AG04450 (cell line): ENCODE results near the gene PPIC. TPM values are rescaled to one million over a fixed set of nuclear protein-coding genes. Genes with fewer than 3 reads are reported as not detected.
"Not testable (repeated sequence)": the region's sequence is repeated elsewhere in the genome, so short reads cannot be mapped to it uniquely, and the experiment has no call there.

Experiments
- CTCF ChIA-PET: fragments of 300-600, 350-600 bp; formaldehyde crosslinking; extraction: SDS; loops from one replicate; lab custom pipeline; 2022; ENCODE audit warnings: antibody characterized with exemption, inconsistent platforms; lab: Charles Lee
- POLR2A ChIA-PET: fragments of 350-600 bp; formaldehyde crosslinking; extraction: SDS; loops from one replicate; lab custom pipeline; 2021; ENCODE audit warnings: antibody characterized with exemption, inconsistent platforms; lab: Yijun Ruan, JAX
- DNase-seq: peaks from one replicate; pipeline ENCODE4 v3.0.0-alpha.2; 2011; ENCODE audit warnings: low read depth, low spot score
- H3K27ac ChIP-seq: one replicate; pipeline ENCODE4 v1.5.1; 2012; ENCODE audit warnings: low read depth, low read length, control low read depth
- H3K27me3 ChIP-seq: one replicate; pipeline ENCODE4 v1.6.0; 2012; ENCODE audit warnings: low read length; ENCODE audit not compliant: control insufficient read depth, insufficient read depth
- H3K4me3 ChIP-seq: 2 replicates; pipeline ENCODE4 v1.5.1; 2011; ENCODE audit warnings: mild to moderate bottlenecking, low read depth, low read length, control low read depth
- H3K9me3 ChIP-seq: 2 replicates; pipeline ENCODE4 v1.5.1; 2012; ENCODE audit warnings: low read length; ENCODE audit not compliant: control insufficient read depth, insufficient read depth
- CTCF ChIP-seq: IDR thresholded peaks from 2 replicates; pipeline ENCODE4 v1.5.1; 2011; ENCODE audit warnings: low read depth, low read length, control low read depth, inconsistent platforms
- polyA plus RNA-seq: library from polyadenylated mRNA; depleted of rRNA; stranded (reverse); fragments of >200 nt; gene quantifications from 2 replicates; pipeline ENCODE4 v1.2.3, GENCODE V29; 2011; rRNA removed
- small RNA-seq: library from RNA; depleted of rRNA; stranded (forward); fragments of <200 nt; gene quantifications from one replicate; pipeline ENCODE3, GENCODE V24; 2012; ENCODE audit warnings: low read depth; ENCODE audit not compliant: insufficient read length

PPIC gene
- polyA plus RNA-seq, 1 experiment = 56.0 TPM

- Histone ChIP-seq H3K27me3 (no peaks in the 10 kb centered on the region), H3K27ac (no peak overlapping the region), H3K4me3 (no peak overlapping the region), H3K9me3 (no peaks in the 10 kb centered on the region)
- CTCF ChIA-PET = no interaction called here
- POLR2A ChIA-PET = no interaction called here
- no peak for DNase-seq
- TF ChIP-seq CTCF = no peak
These were observed 58.5 kb downstream of the PPIC start for GRCh38 chr5:122978068-122978467.

GRCh38 chr5:122977319-122977718 is 59.2 kb downstream of the PPIC start:
- H3K27ac ChIP-seq = no peak overlapping the region
- no peak overlapping the region for H3K4me3 ChIP-seq
- ChIA-PET POLR2A (no interaction called here), CTCF (interaction anchor here (1.0 kb wide), 1 partner anchor 8 kb away, joined by 3 read pairs; no protein-coding TSS in a partner anchor)
- no peak for DNase-seq
- no peak for TF ChIP-seq CTCF
- H3K27me3 ChIP-seq = no peaks in the 10 kb centered on the region
- no peaks in the 10 kb centered on the region for H3K9me3 ChIP-seq

- H3K27me3 ChIP-seq, CTCF ChIA-PET, H3K9me3 ChIP-seq, H3K27ac ChIP-seq, H3K4me3 ChIP-seq, POLR2A ChIA-PET, DNase-seq: not testable (repeated sequence)
These were observed 62.3 kb downstream of the PPIC start for GRCh38 chr5:122974251-122974650.

- H3K27me3 ChIP-seq, H3K4me3 ChIP-seq, H3K27ac ChIP-seq, DNase-seq, POLR2A ChIA-PET, H3K9me3 ChIP-seq, CTCF ChIA-PET: not testable (repeated sequence)
These were observed 62.8 kb downstream of the PPIC start for GRCh38 chr5:122973759-122974158.

Small RNAs within 50 kb of the gene (small RNA-seq; reads per million reads assigned to genes)
- not detected for gene RN7SL689P
- not detected for gene RN7SL711P

Other genes starting within 250 kb of the PPIC start
- 11.8 and 14.8 TPM in 2 replicates for gene SNX24, start 191.1 kb downstream of the PPIC start, polyA plus RNA-seq
- 2.7 and 3.4 TPM in 2 replicates for gene PRDM6, start 52.5 kb upstream of the PPIC start, polyA plus RNA-seq